Activated CD4-positive, alpha-beta T cell treated with anti-CD3 and anti-CD28 coated beads, Interleukin-2, amount 50 U/mL, for 16 hours (primary cell): ENCODE data around the gene TNFSF13B.

Experiments used
- DNase-seq: peaks from one replicate; pipeline ENCODE4 v3.0.0-alpha.2; 2020

The TNFSF13B gene

DNA sequence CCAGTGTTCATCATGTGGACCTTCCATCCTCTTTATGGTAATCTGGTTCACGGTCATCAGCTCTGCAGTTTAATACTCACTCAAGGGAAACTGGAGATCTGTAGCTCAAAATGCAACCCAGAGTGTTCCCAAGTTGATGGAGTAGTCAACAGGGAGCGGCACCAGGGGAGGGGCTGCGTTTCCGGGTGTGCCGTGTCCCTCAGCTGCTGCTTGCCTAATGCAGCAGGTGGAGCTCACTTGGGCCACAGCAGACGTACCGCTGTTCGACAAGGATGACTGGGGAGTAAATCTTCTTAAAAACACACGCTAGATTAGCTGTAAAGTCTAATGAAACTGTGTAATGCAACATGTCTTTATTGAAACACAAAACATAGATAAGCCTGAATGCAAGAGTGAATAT lies 81.1 kb downstream of the TNFSF13B start:
- no peak for DNase-seq

DNA sequence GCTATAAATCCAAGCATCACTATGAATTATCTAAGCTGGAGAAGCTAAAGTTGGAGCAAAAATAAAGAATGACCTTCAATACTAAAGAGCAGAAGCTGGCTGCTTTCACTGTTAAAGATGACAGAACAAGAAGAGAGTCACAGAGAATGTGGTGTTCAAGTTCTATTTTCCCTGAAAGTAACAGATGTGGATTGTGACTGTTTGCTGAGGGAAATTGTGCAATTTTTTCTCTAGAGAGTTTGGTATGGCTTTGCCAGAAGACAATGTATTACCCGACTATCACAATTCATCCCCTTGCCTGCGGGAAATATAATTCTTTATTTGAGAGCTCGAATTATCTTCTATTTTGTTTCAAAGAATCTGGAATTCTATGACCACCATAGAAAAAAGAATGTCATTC lies 83.1 kb downstream of the TNFSF13B start:
- no peak for DNase-seq

DNA sequence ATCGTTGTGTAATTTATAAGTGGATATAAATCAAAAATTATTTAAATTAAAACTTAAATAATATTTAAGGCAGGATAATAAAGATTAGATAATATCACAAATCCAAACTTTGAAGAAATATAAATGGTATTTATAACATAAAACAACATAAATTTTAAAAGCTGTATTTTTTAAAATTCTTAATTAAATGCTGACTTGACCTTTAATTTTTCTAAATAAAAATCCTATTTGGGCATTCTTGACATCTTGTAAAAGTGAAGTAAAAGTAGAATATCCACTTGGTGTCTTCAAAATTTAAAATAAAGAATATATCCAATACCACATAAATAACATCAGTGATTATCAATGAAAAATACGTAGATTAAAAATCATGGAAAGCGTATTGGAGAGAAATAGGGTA lies 87.7 kb downstream of the TNFSF13B start:
- DNase-seq, result no peak
